Mucosa of descending colon (tissue), 3 donors: Measurements from ENCODE around the gene PDZD11. TPM values are rescaled to one million over a fixed set of nuclear protein-coding genes. Genes with fewer than 3 reads are reported as not detected.

Source experiments
- ATAC-seq: fragments of 200-7000 bp; cut with Tn5 transposase; one replicate; pipeline ENCODE4 v1.9.1; 2020; ENCODE audit warnings: mild to moderate bottlenecking, moderate library complexity
- DNase-seq, 3 donors: peaks; one replicate each; pipeline ENCODE4 v3.0.0-alpha.2; 2020
- H3K36me3 ChIP-seq: fragments of 200-600 bp; one replicate; pipeline ENCODE4 v1.8.0; 2021; ENCODE audit warnings: low read depth, mild to moderate bottlenecking
- H3K4me1 ChIP-seq: fragments of 200-600 bp; one replicate; pipeline ENCODE4 v1.8.0; 2021; ENCODE audit warnings: low read depth, mild to moderate bottlenecking
- H3K4me3 ChIP-seq: fragments of 200-600 bp; one replicate; pipeline ENCODE4 v1.8.0; 2021; ENCODE audit warnings: mild to moderate bottlenecking
- H3K9me3 ChIP-seq: fragments of 200-600 bp; one replicate; pipeline ENCODE4 v1.8.0; 2021; ENCODE audit warnings: mild to moderate bottlenecking
- intact Hi-C, 2 donors: fragments of 100-400 bp; cut with DNase I in 1 of 2; cut with micrococcal nuclease in 1 of 2; formaldehyde crosslinking; loops; one replicate each; pipeline versions ENCODE4 v1.11.0 to v1.11.1; 2022; cut with DNase I, micrococcal nuclease
- total RNA-seq, 3 donors: library from RNA; stranded (reverse); fragmentation: NEBNext Ultra II Directional in 2 of 3; extraction: Animal tissue kit (Norgen Biotek cat#: 25700) in 2 of 3; gene quantifications; one replicate each; pipeline versions ENCODE4 v1.2.1 to v1.2.4, GENCODE V29; 2021 to 2023
- TF ChIP-seq, protein P1 (sequence below): fragments of 200-600 bp; IDR thresholded peaks from one replicate; pipeline ENCODE4 v1.8.0; 2022; ENCODE audit warnings: antibody characterized with exemption, mild to moderate bottlenecking
- donor health status: DM: no; HTN: no; CAD: no; lungs with moderate emphysema.
- donor health status: DM: no; HTN: no; CAD: no.
- donor health status: DM: no; HTN: yes; CAD: no.

PDZD11 gene
- total RNA-seq, 3 donors from 2014 or later: 34.1 to 47.5 (median 43.9) TPM

DNA sequence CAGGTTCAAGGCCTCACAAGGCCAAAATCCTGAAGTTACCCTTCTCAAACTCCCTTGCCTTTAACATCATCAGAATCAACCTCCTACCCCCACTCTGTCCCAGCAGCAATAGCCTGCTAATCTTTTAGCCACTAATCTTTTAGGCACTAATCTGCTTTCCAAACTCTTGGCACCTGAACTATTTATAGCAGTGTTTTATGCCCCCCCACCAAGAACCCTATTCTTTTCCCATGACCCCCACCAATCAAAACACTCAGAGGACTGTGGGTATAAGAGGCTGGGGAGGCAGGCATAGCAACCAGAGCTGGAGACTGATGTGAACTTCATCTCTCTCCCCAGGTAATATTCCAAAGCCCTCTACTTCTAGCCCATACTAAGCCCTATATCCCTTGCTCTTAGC, 21.7 kb downstream of the PDZD11 start, which contains the start of gene ARR3:
TSS of gene ARR3 (plus strand) at position 301 of the 400 bp plus-strand sequence. CDS start 1,052 bp downstream, outside the sequence.
- DNase-seq (no peak), ATAC-seq (no peak)
- no peaks in the 10 kb centered on the region for H3K9me3 ChIP-seq
- H3K36me3 ChIP-seq: no peaks in the 10 kb centered on the region
- intact Hi-C loops: loop anchor here in 1 of 2 donors (10.0 kb wide), 1 partner anchor 73 kb away; no protein-coding TSS in a partner anchor
- H3K4me1 ChIP-seq: no peaks in the 10 kb centered on the region
- TF ChIP-seq, protein P1, sequence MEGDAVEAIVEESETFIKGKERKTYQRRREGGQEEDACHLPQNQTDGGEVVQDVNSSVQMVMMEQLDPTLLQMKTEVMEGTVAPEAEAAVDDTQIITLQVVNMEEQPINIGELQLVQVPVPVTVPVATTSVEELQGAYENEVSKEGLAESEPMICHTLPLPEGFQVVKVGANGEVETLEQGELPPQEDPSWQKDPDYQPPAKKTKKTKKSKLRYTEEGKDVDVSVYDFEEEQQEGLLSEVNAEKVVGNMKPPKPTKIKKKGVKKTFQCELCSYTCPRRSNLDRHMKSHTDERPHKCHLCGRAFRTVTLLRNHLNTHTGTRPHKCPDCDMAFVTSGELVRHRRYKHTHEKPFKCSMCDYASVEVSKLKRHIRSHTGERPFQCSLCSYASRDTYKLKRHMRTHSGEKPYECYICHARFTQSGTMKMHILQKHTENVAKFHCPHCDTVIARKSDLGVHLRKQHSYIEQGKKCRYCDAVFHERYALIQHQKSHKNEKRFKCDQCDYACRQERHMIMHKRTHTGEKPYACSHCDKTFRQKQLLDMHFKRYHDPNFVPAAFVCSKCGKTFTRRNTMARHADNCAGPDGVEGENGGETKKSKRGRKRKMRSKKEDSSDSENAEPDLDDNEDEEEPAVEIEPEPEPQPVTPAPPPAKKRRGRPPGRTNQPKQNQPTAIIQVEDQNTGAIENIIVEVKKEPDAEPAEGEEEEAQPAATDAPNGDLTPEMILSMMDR: no peak
- H3K4me3 ChIP-seq: no peak within 1 kb of the TSS

DNA sequence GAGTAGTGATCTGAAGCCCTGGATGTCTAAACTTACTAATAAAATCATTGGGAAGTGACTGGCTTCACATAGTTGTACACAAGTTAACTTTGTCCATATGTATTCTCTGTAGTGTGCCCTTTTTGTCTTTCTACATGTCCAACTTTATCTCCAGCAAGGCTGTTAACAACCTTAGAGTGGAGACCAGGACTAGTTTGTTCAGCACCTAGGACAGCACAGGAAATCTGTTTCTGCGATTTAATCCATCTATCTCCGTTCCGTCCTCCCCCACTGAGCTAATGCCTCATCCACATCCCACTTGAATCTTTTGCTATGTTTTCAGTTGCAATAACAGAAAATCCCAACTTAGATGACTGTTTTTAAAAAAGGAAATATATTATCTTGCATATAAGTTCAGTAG, 24.9 kb downstream of the PDZD11 start:
- DNase-seq (no peak), ATAC-seq (no peak)
- no peaks in the 10 kb centered on the region for H3K4me1 ChIP-seq
- no peaks in the 10 kb centered on the region for H3K9me3 ChIP-seq
- TF ChIP-seq, protein P1: no peak
- intact Hi-C loops: loop anchor here in 1 of 2 donors (10.0 kb wide), 1 partner anchor 70 kb away; no protein-coding TSS in a partner anchor
- no peak overlapping the region for H3K4me3 ChIP-seq
- no peaks in the 10 kb centered on the region for H3K36me3 ChIP-seq

DNA sequence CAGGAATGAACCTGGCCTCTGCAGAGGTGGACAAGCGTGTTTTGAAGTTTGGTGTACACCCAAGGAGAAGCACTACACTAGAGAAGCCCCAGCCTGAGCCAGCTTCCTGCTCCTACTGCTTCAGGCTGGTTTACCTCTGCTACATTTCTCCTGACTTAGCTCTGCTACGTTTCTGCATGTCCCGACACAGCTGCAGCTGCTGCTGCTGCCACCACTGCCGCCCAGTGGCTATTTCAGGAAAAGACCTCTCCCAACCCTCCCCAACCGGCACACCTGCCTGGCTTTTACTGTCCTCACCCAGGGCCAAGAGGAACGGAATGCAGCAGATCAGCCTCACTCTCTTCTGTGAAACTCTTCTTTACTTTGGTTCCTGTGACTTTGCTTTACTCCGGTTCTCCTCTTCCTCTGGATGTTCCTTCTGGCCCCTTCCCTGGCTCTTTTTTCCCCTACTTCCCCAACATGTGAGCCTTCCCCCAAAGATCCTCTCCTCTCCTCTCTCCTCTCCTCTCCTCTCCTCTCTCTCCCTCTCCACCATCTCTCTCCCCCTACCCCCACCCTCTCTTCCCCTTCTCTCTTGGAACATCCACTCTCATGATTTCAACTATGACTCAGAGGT, 26.7 kb downstream of the PDZD11 start:
- intact Hi-C loops: loop anchor here in 1 of 2 donors (10.0 kb wide), 1 partner anchor 68 kb away; no protein-coding TSS in a partner anchor
- Histone ChIP-seq H3K9me3 (no peaks in the 10 kb centered on the region), H3K4me1 (no peaks in the 10 kb centered on the region), H3K4me3 (no peak overlapping the region), H3K36me3 (no peaks in the 10 kb centered on the region)
- ATAC-seq: peak; percentile 93
- DNase-seq: peak; percentile 47 to 69 (median 67)
- TF ChIP-seq, protein P1: no peak

DNA sequence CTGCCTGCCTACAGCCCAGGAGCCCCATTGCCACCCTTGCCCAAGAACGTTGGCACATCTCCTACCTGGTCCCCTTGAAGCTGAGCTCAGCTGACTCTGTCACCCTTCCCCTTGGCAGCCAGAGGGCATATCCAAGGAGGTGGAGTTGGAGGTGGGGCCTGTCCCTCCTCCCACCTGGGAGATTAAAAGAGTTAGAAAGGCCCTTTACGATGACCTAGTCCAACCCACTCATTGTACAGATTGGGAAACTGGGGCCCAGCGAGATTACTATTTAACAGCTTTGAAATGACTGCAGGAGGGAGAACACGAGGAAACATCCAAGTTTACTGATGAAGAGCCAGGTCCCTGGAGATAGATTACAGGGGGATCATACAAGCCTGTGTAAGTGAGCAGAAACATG, 29.6 kb downstream of the PDZD11 start, which contains the start of gene P2RY4:
TSS of gene P2RY4 (minus strand) at position 101 of the 400 bp plus-strand sequence. CDS start 580 bp downstream, outside the sequence.
- H3K36me3 ChIP-seq: no peaks in the 10 kb centered on the region
- TF ChIP-seq, protein P1: no peak
- H3K4me1 ChIP-seq: no peaks in the 10 kb centered on the region
- H3K9me3 ChIP-seq: no peaks in the 10 kb centered on the region
- no peak for DNase-seq
- intact Hi-C loops: loop anchor here in 1 of 2 donors (10.0 kb wide), 1 partner anchor 65 kb away; no protein-coding TSS in a partner anchor
- no peak within 1 kb of the TSS for H3K4me3 ChIP-seq
- ATAC-seq: no peak

DNA sequence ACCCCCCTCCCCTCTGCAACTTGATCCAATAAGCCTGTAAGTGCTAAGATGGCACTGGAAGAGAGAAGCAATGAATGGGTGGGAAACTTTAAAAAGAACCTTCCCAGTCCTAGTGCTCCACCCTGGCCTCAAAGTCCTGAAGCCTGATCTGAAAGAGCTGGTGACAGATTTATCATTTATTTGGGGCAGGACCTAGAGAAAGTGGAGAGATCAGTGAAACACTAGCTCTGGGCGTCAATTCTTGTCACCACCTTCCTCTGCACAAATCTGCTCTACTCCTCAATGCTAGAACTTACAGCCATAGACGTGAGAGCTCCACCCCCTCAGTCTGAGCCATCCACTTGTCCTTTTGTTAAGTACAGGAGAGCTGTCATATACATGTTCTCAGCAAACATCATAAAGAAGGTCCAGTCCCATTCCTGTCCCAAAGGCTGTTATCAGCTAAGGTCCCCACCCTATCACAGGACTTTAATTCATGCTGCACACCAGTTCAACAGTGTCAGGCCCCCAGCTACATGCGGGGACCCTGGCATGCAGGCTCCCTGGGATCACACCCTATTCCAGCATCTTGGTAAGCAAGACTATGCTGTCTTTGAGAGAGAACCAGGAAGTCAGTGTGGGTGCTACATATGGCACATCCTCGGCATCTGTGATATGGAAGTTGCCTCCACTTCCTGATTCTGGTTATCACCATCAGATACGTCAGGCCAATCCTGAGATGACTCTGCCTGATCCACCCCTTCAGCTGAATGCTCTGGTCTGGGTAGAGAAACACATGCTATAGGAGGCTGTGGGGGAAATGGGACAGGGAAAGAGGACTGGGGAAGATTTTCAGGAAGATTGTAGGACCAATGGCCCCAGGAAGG, 32.1 kb downstream of the PDZD11 start:
- Histone ChIP-seq H3K4me3 (no peak overlapping the region), H3K36me3 (no peaks in the 10 kb centered on the region), H3K4me1 (no peaks in the 10 kb centered on the region), H3K9me3 (no peaks in the 10 kb centered on the region)
- intact Hi-C loops: no loop called here
- DNase-seq (peak in 1 of 3 donors; percentile 4), ATAC-seq (peak; percentile 74)
- TF ChIP-seq, protein P1: no peak
